Epithelial cell of esophagus (primary cell): Measurements from ENCODE around the gene GALNT14.

Experiments used
- DNase-seq: peaks from one replicate; pipeline ENCODE4 v3.0.0; 2010; ENCODE audit warnings: low read depth
- H3K4me3 ChIP-seq: 2 replicates; pipeline ENCODE4 v1.5.1; 2011; ENCODE audit warnings: mild to moderate bottlenecking, low read length, control low read depth
- TF ChIP-seq, protein P1 (sequence below): IDR thresholded peaks from 2 replicates; pipeline ENCODE4 v1.5.1; 2011; ENCODE audit warnings: low read depth, mild to moderate bottlenecking, low read length, control low read depth, inconsistent platforms; ENCODE audit not compliant: insufficient read depth; ENCODE audit errors: missing control alignments

The GALNT14 gene

DNA sequence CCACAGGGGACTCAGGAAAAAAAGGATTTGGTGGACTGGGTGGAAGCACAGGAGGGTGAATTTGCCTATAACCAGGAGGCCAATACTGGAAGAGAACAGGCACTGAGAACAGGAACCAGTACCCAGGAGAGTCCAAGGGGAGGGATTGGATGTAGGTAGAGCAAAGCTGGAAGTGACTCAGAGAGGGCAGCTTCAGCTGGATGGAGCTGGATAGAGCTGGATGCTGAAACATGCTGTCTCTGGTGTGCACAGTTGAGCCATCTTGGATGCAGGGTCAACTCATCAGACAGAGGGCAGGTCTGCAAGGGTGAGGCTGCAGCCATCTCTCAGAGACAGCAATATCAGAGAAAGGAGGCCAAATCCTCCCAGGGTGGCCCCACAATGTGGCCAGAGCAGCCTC is 134.0 kb downstream of the GALNT14 start:
- TF ChIP-seq, protein P1, sequence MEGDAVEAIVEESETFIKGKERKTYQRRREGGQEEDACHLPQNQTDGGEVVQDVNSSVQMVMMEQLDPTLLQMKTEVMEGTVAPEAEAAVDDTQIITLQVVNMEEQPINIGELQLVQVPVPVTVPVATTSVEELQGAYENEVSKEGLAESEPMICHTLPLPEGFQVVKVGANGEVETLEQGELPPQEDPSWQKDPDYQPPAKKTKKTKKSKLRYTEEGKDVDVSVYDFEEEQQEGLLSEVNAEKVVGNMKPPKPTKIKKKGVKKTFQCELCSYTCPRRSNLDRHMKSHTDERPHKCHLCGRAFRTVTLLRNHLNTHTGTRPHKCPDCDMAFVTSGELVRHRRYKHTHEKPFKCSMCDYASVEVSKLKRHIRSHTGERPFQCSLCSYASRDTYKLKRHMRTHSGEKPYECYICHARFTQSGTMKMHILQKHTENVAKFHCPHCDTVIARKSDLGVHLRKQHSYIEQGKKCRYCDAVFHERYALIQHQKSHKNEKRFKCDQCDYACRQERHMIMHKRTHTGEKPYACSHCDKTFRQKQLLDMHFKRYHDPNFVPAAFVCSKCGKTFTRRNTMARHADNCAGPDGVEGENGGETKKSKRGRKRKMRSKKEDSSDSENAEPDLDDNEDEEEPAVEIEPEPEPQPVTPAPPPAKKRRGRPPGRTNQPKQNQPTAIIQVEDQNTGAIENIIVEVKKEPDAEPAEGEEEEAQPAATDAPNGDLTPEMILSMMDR: no peak
- peak; percentile 13 for DNase-seq
- H3K4me3 ChIP-seq: no peak overlapping the region

DNA sequence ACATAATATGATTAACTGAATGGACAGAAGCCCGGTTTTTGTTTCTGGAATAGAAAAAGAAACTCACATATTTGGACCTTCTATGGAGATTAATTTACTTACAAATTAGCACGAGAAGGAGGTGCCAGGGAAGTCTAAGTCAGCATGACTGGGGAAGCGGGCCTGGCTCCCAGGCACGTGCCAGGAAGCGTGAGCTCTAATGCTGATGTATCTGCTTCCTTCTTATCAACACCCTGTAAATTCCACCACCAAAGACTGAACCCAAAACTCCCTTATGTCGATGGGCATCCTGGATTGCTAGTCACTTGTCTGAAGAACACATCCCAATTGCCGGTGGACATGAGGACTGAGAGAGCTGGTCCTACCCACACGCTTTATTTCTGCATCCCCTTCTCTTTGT is 134.5 kb downstream of the GALNT14 start:
- TF ChIP-seq, protein P1: no peak
- no peak for DNase-seq
- H3K4me3 ChIP-seq: no peak overlapping the region

DNA sequence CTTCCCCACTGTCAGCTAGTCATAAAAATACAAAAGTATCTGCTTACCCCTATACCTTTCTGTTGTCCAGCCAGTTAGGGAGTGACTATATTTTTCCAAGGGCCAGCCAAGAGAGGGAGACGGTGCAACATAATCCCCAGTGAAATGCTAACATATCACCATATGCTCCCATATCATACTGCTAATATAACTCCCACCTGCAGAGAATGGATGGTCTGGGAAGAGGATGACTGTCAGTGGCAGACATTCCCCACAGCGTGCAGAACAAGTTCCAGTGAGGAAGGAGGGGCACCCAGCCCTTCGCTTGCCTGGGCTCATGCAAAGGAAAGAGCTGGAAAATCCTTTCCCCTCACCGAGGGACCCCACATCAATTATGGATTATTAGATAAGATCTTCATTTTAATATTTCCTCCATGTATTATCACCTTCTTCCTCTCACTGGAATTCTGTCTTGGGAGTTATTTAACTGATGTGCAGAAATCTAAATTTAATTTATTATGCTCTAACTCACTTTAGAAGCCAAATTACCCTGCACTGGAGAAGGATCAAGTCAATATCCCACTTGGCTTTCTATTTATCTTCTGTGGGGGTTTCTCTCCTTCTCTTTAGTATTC is 135.6 kb downstream of the GALNT14 start:
- TF ChIP-seq, protein P1: no peak
- H3K4me3 ChIP-seq: no peak overlapping the region
- no peak for DNase-seq

DNA sequence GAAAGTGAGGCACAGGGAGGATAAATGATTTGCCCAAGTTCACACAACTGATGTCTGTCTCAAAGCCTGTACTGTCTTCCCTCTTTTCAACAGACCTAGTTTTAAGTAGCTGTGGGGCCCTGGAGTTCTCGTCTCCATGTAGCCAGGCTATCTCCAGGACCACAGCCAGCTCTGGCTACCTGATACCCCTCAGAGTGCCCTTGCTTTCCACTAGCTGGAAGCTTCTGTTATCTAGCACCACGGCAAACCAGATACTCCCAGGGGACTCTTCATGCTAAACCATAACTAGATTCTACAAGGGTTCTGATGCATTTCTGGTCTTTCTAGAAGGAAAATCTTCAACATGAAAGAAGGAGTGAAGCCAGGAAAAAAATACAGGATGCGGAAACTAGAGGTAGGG is 137.3 kb downstream of the GALNT14 start:
- TF ChIP-seq, protein P1: no peak
- DNase-seq: no peak
- H3K4me3 ChIP-seq: no peak overlapping the region

DNA sequence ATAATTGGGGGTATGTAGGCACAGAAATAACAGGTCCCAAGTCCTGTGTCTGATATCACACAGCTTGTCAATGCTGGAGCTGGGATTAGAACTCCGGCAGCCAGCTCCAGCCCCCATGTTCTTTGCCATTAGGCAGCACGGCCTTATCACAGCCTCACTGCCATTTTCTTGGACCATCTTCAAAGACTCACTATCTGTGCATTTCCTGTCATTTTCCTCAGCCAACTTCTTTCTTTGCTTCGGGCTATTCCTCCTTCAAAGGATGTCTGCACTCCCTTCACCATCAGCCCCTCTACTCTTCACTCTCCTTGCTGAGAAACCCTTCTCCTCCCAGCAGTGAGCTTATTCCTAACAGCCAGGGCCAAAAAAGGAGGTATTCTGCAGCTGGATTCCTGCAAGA is 139.6 kb downstream of the GALNT14 start:
- H3K4me3 ChIP-seq: no peak overlapping the region
- TF ChIP-seq, protein P1: no peak
- no peak for DNase-seq

DNA sequence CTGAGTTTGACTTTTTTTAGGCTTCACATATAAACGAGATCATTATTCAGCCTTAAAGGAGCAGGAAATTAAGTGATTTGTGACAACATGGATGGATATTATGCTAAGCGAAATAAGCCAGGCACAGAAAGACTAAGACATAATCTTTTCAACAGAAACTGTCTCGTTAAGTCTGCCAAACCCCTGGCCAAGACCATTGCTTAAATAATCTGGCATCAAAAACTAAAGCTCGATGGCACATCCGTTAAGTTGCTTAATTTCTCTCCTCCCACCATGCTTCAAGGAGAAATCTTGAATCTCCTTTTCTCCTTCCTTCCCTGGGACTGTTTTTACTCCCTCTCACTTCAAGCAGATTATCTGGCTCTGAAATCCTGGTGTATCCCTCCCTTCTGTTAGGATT is 140.3 kb downstream of the GALNT14 start:
- no peak for DNase-seq
- TF ChIP-seq, protein P1: no peak
- H3K4me3 ChIP-seq: no peak overlapping the region

DNA sequence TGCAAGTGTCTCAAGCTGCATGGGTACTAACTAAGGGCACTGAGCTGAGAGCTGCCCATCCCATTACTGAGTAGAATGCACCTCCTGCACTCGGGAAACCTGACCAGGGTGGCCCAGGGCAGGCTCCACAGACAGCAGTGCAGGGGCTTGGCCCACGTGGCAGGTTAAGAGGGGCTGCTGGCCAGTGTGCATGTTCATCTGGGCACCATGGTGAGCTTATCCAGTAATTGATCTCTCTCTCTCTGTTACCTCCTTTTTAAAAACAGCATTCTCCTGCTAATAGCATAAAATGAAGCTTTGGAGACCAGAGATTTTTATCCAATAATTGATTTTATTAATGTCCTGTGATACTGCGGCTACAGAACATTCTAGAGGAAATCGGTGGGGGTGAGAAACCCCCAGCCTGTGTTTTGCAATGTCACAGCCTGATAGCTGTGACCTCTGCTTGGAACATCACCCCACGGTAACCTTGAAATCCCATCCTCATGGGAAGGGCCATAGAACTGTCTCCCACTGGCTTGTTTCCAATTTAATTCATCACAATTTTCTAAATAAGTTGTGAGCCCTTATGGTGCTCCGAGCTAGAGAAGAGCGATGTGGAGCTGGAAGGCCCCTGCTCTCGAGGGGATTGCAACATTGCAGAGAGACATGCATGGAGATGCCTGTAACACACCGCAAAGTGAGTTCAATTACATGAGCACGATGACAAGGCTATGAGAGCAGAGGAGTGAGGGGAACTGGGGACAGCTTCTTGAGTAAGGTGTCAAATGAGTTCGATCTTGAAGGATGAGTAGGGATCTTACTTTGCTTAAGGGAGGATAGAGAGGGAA is 143.8 kb downstream of the GALNT14 start:
- TF ChIP-seq, protein P1: no peak
- H3K4me3 ChIP-seq: no peak overlapping the region
- no peak for DNase-seq
